ENCODE data around the gene STK25.
"Not testable (repeated sequence)": the region's sequence is repeated elsewhere in the genome, so short reads cannot be mapped to it uniquely, and the experiment has no call there.

STK25 gene

GRCh38 chr2:241461693-241462677 is 46.4 kb downstream of the STK25 start:
- peak in 1 of 2 experiments; percentile 20 for DNase-seq

- no peak for DNase-seq
Observed at GRCh38 chr2:241460631-241461030, 47.8 kb downstream of the STK25 start.

GRCh38 chr2:241459520-241459919 is 48.9 kb downstream of the STK25 start:
- DNase-seq = no peak

GRCh38 chr2:241458687-241459086 is 49.7 kb downstream of the STK25 start:
- no peak for DNase-seq

- no peak for DNase-seq
Observed at GRCh38 chr2:241456546-241456945, 51.8 kb downstream of the STK25 start.

GRCh38 chr2:241454837-241455485 is 53.4 kb downstream of the STK25 start:
- no peak for DNase-seq

GRCh38 chr2:241453919-241454318 is 54.5 kb downstream of the STK25 start:
- not testable (repeated sequence) for DNase-seq

- no peak for DNase-seq
Observed at GRCh38 chr2:241451840-241452506, 56.4 kb downstream of the STK25 start.

- DNase-seq = not testable (repeated sequence)
Observed at GRCh38 chr2:241450092-241450491, 58.3 kb downstream of the STK25 start.

- DNase-seq = no peak
Observed at GRCh38 chr2:241445426-241445825, 63.0 kb downstream of the STK25 start.

GRCh38 chr2:241443486-241444223 is 64.7 kb downstream of the STK25 start:
- DNase-seq = no peak

All from NCI-H526 (cell line).